ENCODE measurements around the gene NMUR1.

Gene NMUR1

DNA sequence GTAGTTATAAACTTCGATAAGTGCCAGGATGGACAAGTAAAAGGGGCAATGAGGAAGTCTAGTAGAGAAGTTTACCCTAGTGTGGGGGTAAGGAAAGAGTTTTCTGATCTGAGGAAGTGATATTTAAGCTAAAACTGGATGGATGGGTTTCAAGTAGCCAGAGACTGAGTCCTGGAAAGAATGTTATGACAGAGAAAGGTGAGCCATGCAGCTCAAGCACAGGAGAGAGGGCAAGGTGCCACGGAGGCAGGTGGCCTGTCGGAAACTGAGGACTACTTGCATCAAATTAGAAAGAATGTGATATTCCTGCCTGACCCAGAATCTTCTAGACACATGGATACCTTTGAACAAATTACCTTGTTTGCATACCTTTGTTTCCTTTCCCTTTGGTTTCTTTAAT, 26.5 kb downstream of the NMUR1 start:
- H3K4me3 ChIP-seq (ENCODE audit: insufficient read depth, low read length, poor library complexity, severe bottlenecking) = no peak overlapping the region
- no peak for TF ChIP-seq EZH2phosphoT487 (conservative IDR thresholded peaks at IDR 0.05; ENCODE audit: low read length)
- TF ChIP-seq, protein P1, sequence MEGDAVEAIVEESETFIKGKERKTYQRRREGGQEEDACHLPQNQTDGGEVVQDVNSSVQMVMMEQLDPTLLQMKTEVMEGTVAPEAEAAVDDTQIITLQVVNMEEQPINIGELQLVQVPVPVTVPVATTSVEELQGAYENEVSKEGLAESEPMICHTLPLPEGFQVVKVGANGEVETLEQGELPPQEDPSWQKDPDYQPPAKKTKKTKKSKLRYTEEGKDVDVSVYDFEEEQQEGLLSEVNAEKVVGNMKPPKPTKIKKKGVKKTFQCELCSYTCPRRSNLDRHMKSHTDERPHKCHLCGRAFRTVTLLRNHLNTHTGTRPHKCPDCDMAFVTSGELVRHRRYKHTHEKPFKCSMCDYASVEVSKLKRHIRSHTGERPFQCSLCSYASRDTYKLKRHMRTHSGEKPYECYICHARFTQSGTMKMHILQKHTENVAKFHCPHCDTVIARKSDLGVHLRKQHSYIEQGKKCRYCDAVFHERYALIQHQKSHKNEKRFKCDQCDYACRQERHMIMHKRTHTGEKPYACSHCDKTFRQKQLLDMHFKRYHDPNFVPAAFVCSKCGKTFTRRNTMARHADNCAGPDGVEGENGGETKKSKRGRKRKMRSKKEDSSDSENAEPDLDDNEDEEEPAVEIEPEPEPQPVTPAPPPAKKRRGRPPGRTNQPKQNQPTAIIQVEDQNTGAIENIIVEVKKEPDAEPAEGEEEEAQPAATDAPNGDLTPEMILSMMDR (IDR thresholded peaks at IDR 0.05; ENCODE audit: insufficient read depth, low read length, poor library complexity, severe bottlenecking) = no peak
- H2AFZ ChIP-seq (ENCODE audit: low read depth, low read length, severe bottlenecking) = no peak overlapping the region
- no peaks in the 10 kb centered on the region for H3F3A ChIP-seq (ENCODE audit: insufficient read depth)
- H3K36me3 ChIP-seq (ENCODE audit: low read length) = no peaks in the 10 kb centered on the region
- H3K27ac ChIP-seq (ENCODE audit: low read depth, low read length) = no peak overlapping the region
- H3K27me3 ChIP-seq (ENCODE audit: low read length) = no peaks in the 10 kb centered on the region
- H3K79me2 ChIP-seq (ENCODE audit: insufficient read depth, low read length) = no peaks in the 10 kb centered on the region
- no peaks in the 10 kb centered on the region for H3K9me3 ChIP-seq (ENCODE audit: insufficient read depth, low read length)
- H3K9me2 ChIP-seq (replicated peaks; ENCODE audit: insufficient read depth, low read length) = no peaks in the 10 kb centered on the region
- no peak overlapping the region for H3K4me2 ChIP-seq (ENCODE audit: low read depth, low read length, poor library complexity, severe bottlenecking)
- H4K20me1 ChIP-seq (ENCODE audit: low read depth, low read length) = no peaks in the 10 kb centered on the region
- H3K9ac ChIP-seq (ENCODE audit: low read length) = no peak overlapping the region

DNA sequence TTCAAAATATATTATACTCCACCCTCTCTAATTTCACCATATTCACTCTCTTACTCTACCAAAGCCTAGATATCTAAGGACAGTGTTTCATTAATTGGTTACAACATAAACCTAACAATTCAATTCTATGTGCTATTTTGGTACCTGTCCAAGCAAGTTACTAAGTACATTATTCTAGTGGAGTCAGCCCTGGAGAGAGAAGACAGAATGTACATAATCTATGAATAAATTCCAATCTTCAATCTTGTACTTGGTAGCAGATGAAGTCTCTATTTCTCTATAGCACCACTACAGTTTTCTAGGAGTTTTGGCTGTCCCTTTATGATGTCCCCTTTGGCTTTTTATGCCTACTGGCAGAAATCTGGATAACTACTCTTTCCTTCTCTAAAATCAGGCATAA, 27.6 kb downstream of the NMUR1 start:
- Histone ChIP-seq H3K4me2 (ENCODE audit: low read depth, low read length, poor library complexity, severe bottlenecking) (no peak overlapping the region), H4K20me1 (ENCODE audit: low read depth, low read length) (no peaks in the 10 kb centered on the region), H3K36me3 (ENCODE audit: low read length) (no peaks in the 10 kb centered on the region), H3K9me3 (ENCODE audit: insufficient read depth, low read length) (no peaks in the 10 kb centered on the region), H2AFZ (ENCODE audit: low read depth, low read length, severe bottlenecking) (no peak overlapping the region), H3K9me2 (replicated peaks; ENCODE audit: insufficient read depth, low read length) (no peaks in the 10 kb centered on the region), H3K27ac (ENCODE audit: low read depth, low read length) (no peak overlapping the region), H3F3A (ENCODE audit: insufficient read depth) (no peaks in the 10 kb centered on the region), H3K79me2 (ENCODE audit: insufficient read depth, low read length) (no peaks in the 10 kb centered on the region), H3K4me3 (ENCODE audit: insufficient read depth, low read length, poor library complexity, severe bottlenecking) (no peak overlapping the region), H3K27me3 (ENCODE audit: low read length) (no peaks in the 10 kb centered on the region), H3K9ac (ENCODE audit: low read length) (no peak overlapping the region)
- TF ChIP-seq EZH2phosphoT487 (conservative IDR thresholded peaks at IDR 0.05; ENCODE audit: low read length) = no peak
- TF ChIP-seq, protein P1 (IDR thresholded peaks at IDR 0.05; ENCODE audit: insufficient read depth, low read length, poor library complexity, severe bottlenecking) = no peak

DNA sequence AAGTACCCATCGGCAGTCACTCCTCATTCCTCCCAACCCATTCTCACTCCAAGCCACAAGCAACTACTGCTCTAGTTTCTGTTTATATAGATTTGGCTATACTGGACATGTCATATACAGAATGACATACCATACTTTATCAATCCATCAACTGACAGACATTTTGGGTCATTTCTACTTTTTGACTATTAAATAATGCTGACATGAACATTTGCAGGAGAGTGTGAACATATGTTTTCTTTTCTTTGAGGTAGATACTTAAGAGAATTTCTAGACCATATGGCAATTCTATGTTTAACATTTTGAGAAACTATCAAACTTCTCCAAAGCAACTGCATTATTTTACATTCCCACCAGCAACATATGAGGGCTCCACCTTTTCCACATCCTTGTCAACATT, 32.6 kb downstream of the NMUR1 start:
- Histone ChIP-seq H3K27me3 (ENCODE audit: low read length) (no peaks in the 10 kb centered on the region), H3K4me2 (ENCODE audit: low read depth, low read length, poor library complexity, severe bottlenecking) (no peak overlapping the region), H4K20me1 (ENCODE audit: low read depth, low read length) (no peaks in the 10 kb centered on the region), H3K9me2 (replicated peaks; ENCODE audit: insufficient read depth, low read length) (no peaks in the 10 kb centered on the region), H3K27ac (ENCODE audit: low read depth, low read length) (no peak overlapping the region), H3K79me2 (ENCODE audit: insufficient read depth, low read length) (no peaks in the 10 kb centered on the region), H3K9ac (ENCODE audit: low read length) (no peak overlapping the region), H3K4me3 (ENCODE audit: insufficient read depth, low read length, poor library complexity, severe bottlenecking) (no peak overlapping the region), H2AFZ (ENCODE audit: low read depth, low read length, severe bottlenecking) (no peak overlapping the region), H3K36me3 (ENCODE audit: low read length) (no peaks in the 10 kb centered on the region), H3K9me3 (ENCODE audit: insufficient read depth, low read length) (no peaks in the 10 kb centered on the region), H3F3A (ENCODE audit: insufficient read depth) (no peaks in the 10 kb centered on the region)
- TF ChIP-seq EZH2phosphoT487 (conservative IDR thresholded peaks at IDR 0.05; ENCODE audit: low read length) = no peak
- TF ChIP-seq, protein P1 (IDR thresholded peaks at IDR 0.05; ENCODE audit: insufficient read depth, low read length, poor library complexity, severe bottlenecking) = no peak

Data from SU-DHL-6 (cell line).